ENCODE results near the gene ABI1. TPM values are rescaled to one million over a fixed set of nuclear protein-coding genes. Genes with fewer than 3 reads are reported as not detected.

The ABI1 gene
- total and polyA plus RNA-seq, 7 donors: 13.9 to 33.8 (median 29.7) TPM

- intact Hi-C loops (cut with DNase I): no loop called here
- no peak for TF ChIP-seq CTCF (IDR thresholded peaks at IDR 0.05)
- Histone ChIP-seq H3K4me1 (no peaks in the 10 kb centered on the region), H3K9me3 (no peaks in the 10 kb centered on the region), H3K36me3 (ENCODE audit: insufficient read depth in 1 of 2, low read depth in 1 of 2) (peaks cover 0 to 45% of the 10 kb centered on the region in 2 donors), H3K4me3 (no peak overlapping the region), H3K27me3 (ENCODE audit: insufficient read depth in 3 of 3, low read length in 2 of 3) (no peaks in the 10 kb centered on the region), H3K27ac (no peak overlapping the region)
- WGBS, 3 donors: 83 to 84% (median 83%) methylated on average over 4 of the region's 4 CpGs
- ATAC-seq (no peak), DNase-seq (no peak)
These were observed 105.3 kb downstream of the ABI1 start for GRCh38 chr10:26755443-26755903.

GRCh38 chr10:26746061-26746460, 114.7 kb downstream of the ABI1 start:
- TF ChIP-seq CTCF (IDR thresholded peaks at IDR 0.05): no peak
- WGBS, 3 donors: 85 to 92% (median 90%) methylated on average over 5 of the region's 5 CpGs
- no peaks in the 10 kb centered on the region for H3K27me3 ChIP-seq (ENCODE audit: insufficient read depth in 3 of 3, low read length in 2 of 3)
- ATAC-seq (no peak), DNase-seq (no peak)
- no peaks in the 10 kb centered on the region for H3K9me3 ChIP-seq
- no peak overlapping the region for H3K4me3 ChIP-seq
- H3K36me3 ChIP-seq (ENCODE audit: insufficient read depth in 1 of 2, low read depth in 1 of 2): peaks cover 9 to 99% of the 10 kb centered on the region in 2 donors
- intact Hi-C loops (cut with DNase I): no loop called here
- H3K27ac ChIP-seq: no peak overlapping the region
- no peaks in the 10 kb centered on the region for H3K4me1 ChIP-seq

- H3K4me3 ChIP-seq: no peak overlapping the region
- H3K4me1 ChIP-seq: no peaks in the 10 kb centered on the region
- peaks cover 15 to 86% of the 10 kb centered on the region in 2 donors for H3K36me3 ChIP-seq (ENCODE audit: insufficient read depth in 1 of 2, low read depth in 1 of 2)
- H3K27me3 ChIP-seq (ENCODE audit: insufficient read depth in 3 of 3, low read length in 2 of 3): no peaks in the 10 kb centered on the region
- H3K27ac ChIP-seq: no peak overlapping the region
- DNase-seq: no peak
- no peaks in the 10 kb centered on the region for H3K9me3 ChIP-seq
- intact Hi-C loops (cut with DNase I): no loop called here
- ATAC-seq: no peak
- WGBS, 3 donors: 81 to 88% (median 85%) methylated on average over 1 of the region's 1 CpG
- no peak for TF ChIP-seq CTCF (IDR thresholded peaks at IDR 0.05)
These were observed 116.9 kb downstream of the ABI1 start for GRCh38 chr10:26743841-26744240.

- Histone ChIP-seq H3K27ac (no peak overlapping the region), H3K36me3 (ENCODE audit: insufficient read depth in 1 of 2, low read depth in 1 of 2) (peaks cover 15 to 86% of the 10 kb centered on the region in 2 donors), H3K27me3 (ENCODE audit: insufficient read depth in 3 of 3, low read length in 2 of 3) (no peaks in the 10 kb centered on the region), H3K4me3 (no peak overlapping the region), H3K4me1 (no peaks in the 10 kb centered on the region), H3K9me3 (no peaks in the 10 kb centered on the region)
- intact Hi-C loops (cut with DNase I): no loop called here
- WGBS, 3 donors: 92 to 95% (median 92%) methylated on average over 2 of the region's 2 CpGs
- DNase-seq: no peak
- no peak for ATAC-seq
- TF ChIP-seq CTCF (IDR thresholded peaks at IDR 0.05): no peak
These were observed 117.7 kb downstream of the ABI1 start for GRCh38 chr10:26743091-26743490.

- intact Hi-C loops (cut with DNase I): no loop called here
- Histone ChIP-seq H3K4me1 (no peaks in the 10 kb centered on the region), H3K27me3 (ENCODE audit: insufficient read depth in 3 of 3, low read length in 2 of 3) (no peaks in the 10 kb centered on the region), H3K9me3 (no peaks in the 10 kb centered on the region), H3K27ac (no peak overlapping the region), H3K36me3 (ENCODE audit: insufficient read depth in 1 of 2, low read depth in 1 of 2) (peaks cover 15 to 83% of the 10 kb centered on the region in 2 donors), H3K4me3 (no peak overlapping the region)
- no peak for TF ChIP-seq CTCF (IDR thresholded peaks at IDR 0.05)
- ATAC-seq (no peak), DNase-seq (no peak)
- WGBS, 3 donors: 97 to 100% (median 97%) methylated on average over 4 of the region's 4 CpGs
These were observed 119.4 kb downstream of the ABI1 start for GRCh38 chr10:26741368-26741767.
